ENCODE measurements around the gene CBLN4.

DNA sequence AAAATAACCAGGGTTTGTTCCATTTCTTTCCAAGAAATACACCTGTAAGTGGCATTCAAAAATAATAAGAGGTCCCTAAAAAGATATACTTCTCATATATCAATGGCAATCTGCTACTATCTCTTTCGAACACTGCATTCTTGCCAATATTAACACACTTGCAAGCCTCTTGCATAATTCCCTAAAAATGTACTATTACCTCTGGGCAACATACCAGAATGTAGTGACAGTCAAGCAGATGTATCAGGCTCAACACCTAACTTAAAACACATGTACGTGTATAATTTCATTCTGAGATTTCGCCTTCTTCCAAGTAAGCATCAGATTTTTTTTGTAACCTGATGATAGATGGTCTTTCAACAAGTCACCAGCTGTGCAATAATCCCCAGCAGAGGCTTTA, 3.4 kb downstream of the CBLN4 start:
- TF ChIP-seq, protein P1, sequence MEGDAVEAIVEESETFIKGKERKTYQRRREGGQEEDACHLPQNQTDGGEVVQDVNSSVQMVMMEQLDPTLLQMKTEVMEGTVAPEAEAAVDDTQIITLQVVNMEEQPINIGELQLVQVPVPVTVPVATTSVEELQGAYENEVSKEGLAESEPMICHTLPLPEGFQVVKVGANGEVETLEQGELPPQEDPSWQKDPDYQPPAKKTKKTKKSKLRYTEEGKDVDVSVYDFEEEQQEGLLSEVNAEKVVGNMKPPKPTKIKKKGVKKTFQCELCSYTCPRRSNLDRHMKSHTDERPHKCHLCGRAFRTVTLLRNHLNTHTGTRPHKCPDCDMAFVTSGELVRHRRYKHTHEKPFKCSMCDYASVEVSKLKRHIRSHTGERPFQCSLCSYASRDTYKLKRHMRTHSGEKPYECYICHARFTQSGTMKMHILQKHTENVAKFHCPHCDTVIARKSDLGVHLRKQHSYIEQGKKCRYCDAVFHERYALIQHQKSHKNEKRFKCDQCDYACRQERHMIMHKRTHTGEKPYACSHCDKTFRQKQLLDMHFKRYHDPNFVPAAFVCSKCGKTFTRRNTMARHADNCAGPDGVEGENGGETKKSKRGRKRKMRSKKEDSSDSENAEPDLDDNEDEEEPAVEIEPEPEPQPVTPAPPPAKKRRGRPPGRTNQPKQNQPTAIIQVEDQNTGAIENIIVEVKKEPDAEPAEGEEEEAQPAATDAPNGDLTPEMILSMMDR (conservative IDR thresholded peaks at IDR 0.05; ENCODE audit: low read depth, low read length), result no peak
- no peak for TF ChIP-seq EZH2 (IDR thresholded peaks at IDR 0.05; ENCODE audit: low read length, unreplicated experiment)

All from PC-3 (cell line).